HG03354 (cell line): ENCODE data around the gene CRHR1.

Experiments used
- ATAC-seq: cut with Tn5 transposase; IDR thresholded peaks from one replicate; pipeline ENCODE4 v1.9.1; 2021; ENCODE audit warnings: mild to moderate bottlenecking; ENCODE audit not compliant: unreplicated experiment, poor library complexity, severe bottlenecking

The CRHR1 gene

DNA sequence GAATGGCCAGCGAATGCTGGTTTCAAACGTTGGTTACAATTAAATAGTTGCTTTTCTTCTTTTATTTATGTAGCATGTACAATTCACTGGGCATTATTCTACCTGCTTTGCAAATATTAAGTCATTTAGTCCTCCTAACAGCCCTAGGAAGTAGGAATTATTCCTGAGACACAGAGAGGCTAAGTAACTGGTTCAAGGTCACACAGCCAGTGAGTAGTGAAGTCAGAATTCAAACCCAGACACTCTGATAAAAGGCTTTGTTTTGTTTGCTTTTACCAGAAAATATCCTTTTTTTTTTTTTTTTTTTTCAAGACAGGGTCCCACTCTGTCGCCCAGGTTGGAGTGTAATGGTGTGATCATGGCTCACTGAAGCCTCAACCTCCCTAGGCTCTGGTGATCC is 2.2 kb downstream of the CRHR1 start:
- ATAC-seq = no peak

GRCh38 chr17:45787044-45787443 is 2.9 kb downstream of the CRHR1 start:
- no peak for ATAC-seq

DNA sequence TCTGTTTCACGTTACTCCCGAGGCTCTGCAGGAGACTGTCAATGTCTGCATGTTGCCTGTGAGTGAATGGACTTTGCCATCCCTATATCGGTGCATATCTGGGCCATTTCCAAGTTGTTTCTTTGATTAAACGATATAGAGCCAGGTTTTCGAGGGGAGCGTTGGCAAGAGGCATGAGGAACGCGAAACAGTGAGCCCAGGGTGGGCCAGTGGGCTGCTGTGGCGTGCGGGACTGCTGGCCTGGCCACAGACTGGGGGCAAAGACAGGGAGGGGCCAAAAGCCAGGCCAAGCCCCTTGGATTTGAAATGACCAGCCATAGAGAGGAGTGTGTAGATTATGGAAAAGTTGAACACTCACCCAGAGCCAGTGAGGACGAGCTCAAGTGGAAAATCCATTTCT is 3.5 kb downstream of the CRHR1 start:
- no peak for ATAC-seq

DNA sequence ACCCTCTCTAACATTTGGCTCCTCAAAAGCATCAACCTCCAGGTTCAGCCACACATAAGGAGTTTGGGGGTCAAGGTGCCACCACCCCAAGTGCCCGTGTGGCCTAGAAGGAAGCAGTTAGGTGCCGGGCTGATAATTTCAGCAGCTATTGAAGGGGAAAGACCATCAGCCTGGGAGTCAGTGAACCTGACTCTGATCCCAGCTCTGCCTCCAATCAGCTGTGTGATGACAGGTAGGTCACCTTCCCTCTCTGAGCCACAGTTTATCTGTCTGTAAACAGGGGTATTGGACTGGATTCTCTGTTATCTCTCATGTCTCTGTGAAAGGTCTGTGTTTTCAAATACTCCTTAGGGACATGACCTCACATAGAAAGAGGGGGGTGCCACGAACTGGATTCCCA is 3.9 kb downstream of the CRHR1 start:
- ATAC-seq = no peak

- no peak for ATAC-seq
Observed at GRCh38 chr17:45789874-45790273, 5.8 kb downstream of the CRHR1 start.

- ATAC-seq = no peak
Observed at GRCh38 chr17:45790296-45790922, 6.3 kb downstream of the CRHR1 start.

GRCh38 chr17:45791041-45791582 is 7.0 kb downstream of the CRHR1 start:
- no peak for ATAC-seq

DNA sequence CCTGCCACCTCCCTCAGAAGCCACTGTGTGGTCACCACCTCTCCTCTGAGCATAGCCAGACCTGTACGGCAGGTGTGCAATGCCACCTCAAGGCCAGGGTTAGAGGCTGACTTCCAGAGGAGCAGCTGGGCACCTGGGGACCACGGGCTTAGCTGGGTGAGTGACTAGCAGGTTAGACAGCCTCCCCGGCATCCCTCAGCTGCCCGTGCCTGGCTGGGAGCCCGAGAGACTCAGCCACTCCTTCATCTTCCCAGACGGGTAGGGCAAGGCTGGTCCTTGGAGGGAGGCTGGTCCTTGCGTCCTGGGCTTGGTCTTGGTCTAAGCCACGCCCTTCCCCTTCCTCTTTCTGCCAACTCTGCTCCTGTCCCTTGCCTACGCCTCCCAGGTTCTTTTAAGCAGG is 7.8 kb downstream of the CRHR1 start:
- ATAC-seq = no peak

DNA sequence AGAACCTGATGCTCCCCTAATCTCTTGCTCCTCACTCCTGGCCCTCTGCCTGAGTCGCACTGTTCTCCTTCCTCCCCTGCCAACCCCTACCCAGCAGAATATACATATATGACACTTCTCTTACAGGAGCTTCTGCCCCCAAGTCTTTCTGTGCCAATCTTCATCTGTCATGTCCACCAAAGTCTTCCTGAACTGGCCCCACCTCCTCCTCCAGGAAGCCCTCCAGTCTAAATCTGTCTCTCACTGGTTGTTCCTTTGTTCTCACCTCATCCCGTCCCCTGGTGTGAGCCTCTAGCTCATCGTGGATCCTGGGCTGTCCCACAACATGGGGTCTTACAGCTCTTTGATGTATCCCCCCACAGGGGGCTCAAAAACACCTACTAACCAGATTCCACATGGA is 8.3 kb downstream of the CRHR1 start:
- ATAC-seq = no peak

DNA sequence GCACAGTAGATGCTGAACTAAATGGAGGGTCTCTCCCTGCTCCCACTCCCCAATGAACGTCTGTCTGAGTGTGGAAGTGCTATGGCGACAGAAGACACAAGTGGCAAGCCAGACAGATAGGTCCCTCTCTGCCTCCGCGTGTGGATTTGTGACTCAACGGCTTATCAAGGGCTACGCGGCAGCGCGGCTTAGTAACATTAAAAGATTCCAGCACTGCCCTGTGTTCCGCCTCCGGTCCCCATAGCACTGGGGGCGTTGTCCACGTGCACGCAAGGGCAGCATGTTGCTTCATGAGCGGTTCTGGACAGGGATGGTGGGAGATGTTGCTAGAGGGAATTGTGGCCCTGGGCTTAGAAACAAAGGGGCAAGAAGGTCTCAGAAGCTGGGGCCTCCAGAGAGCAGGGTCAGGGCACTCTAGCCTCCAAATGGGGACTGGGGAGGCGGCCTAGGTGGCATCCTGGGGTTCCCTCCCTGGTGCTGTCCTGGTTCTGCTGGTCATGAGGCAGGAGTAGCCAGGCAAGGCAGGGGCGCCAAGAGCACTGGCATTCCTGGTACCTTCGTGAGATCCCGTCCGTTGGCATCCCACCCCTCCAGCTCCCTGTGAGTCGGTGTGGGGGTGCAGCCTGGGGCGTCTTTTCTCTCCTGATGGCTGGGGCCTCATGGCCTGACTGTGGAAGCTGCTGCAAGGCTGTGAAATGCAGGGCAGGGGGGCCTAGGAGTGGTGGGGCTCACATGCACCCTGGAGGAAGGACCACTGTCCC is 9.1 kb downstream of the CRHR1 start:
- ATAC-seq = no peak

GRCh38 chr17:45793999-45794540 is 9.9 kb downstream of the CRHR1 start:
- ATAC-seq = no peak

GRCh38 chr17:45794840-45795239 is 10.7 kb downstream of the CRHR1 start:
- no peak for ATAC-seq

DNA sequence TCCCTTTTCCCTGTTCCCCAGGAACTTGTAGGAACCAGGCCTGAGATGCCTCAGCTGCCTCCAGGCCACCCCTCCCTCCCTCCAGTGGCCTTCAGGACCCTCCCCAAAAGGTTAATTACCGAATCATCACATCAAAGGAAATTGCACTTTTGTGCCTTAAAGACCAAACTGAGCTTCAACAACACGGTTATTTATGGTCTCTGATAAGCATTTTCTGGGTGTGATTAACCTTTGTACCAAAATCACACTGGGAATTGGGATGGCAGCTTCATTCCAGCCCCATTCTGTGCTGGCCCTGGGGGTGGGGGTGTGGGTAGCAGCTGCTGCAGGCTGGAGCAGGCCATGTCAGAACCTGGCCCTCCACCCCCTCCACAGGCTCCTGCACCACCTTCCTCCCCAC is 16.7 kb downstream of the CRHR1 start:
- no peak for ATAC-seq

DNA sequence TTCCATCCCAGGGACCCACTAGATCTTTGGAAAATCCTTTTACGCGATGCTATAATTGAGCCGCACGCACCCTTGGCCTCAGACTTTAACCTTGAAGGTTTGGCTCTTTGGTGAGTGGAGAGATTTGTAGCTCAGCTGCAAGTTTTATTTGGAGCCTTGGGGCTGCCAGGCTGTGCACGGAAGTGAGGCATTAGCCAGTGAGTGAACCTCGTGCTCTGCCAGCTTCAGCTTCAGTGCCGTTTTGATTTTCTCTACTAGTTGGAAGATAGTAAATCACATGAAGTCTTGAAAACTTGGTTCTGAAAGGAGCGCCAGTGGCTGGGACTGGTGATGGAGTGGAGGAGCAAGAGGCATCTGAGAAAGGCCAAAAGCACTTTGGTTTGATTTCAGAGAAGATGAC is 17.3 kb downstream of the CRHR1 start:
- no peak for ATAC-seq

- ATAC-seq = no peak
Observed at GRCh38 chr17:45808845-45809244, 24.7 kb downstream of the CRHR1 start.

DNA sequence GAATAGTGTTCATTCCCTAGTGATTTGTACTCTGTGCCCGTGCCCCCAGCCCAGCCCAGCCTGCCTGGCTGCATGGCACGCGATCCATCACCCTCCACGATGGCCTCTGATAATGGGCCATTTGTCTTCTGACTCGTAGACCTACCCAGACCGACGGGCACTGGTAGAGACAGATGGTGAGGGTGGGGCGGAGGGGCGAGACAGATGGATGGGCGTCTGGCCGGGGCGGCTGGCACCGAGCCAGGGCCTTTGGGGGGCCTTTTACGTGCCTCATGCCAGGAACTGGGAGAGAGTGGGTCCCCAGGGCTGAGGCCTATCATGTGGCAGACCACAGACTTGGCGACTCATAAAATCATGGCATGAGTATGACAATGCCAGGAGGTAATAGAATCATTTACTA is 25.4 kb downstream of the CRHR1 start:
- ATAC-seq = no peak

DNA sequence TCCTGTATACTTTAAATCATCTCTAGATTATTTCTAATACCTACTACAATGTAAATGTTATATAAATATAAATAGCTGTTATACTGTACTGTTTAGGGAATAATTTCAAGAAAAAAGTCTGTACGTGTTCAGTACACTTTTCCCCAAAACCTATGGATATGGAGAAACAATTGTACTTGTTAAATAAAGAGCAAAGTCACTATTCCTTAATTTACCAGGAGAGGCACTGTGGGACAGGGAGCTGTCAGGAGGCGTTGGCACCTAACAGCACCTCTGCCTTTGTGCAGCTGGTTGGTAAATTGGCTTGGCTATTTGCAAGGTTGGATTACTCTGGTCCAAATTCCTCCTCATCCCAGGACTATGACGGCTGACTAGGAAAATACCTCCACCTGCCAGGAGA is 28.0 kb downstream of the CRHR1 start:
- ATAC-seq = no peak

DNA sequence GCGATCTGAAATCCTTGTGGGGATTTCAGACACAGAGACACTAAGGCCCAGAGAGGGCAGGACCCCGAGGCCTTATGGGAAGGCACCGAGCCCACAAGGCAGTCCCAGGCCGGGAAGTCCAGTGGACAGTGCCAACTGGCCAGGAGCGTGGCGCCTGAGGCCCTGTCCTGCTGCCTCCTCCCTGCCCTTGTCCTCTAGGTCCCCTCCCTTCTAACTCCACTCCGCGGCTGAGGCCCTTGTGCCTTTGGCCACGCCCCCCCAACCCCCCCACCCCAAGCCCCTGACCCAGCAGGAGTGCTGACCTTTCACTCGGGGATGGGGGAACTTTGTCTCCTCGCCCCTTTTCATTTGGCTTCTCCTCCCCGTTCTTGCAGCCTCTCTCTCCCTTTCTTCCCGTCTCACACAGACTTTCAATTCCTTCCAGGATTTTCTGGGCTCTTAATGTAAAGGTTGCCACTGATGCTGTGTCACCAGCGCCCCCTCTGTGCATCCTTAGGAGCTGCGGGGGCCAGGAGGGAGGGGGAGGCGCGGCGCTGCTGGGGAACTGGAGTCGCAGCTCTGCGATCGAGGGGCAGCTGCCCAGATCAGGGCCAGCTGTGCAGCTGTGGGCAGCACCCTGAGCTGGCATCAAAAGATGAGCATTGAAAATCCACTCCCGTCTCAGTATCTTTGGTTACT is 29.1 kb downstream of the CRHR1 start:
- no peak for ATAC-seq

- no peak for ATAC-seq
Observed at GRCh38 chr17:45814622-45815606, 30.8 kb downstream of the CRHR1 start.
